Brain microvascular endothelial cell (primary cell): ENCODE measurements around the gene CXCL12.

Experiments
- DNase-seq: peaks from one replicate; pipeline ENCODE4 v3.0.0-alpha.2; 2020
- H3K27ac ChIP-seq: fragments of 250-450 bp; sonication (Bioruptor Pico); 2 replicates; pipeline ENCODE4 v1.5.1; 2020; ENCODE audit warnings: mild to moderate bottlenecking, moderate library complexity
- H3K27me3 ChIP-seq: fragments of 250-450 bp; sonication (Bioruptor Pico); replicated peaks from 2 replicates; pipeline ENCODE4 v1.5.1; 2020; ENCODE audit warnings: mild to moderate bottlenecking
- H3K36me3 ChIP-seq: fragments of 250-450 bp; sonication (Bioruptor Pico); replicated peaks from 2 replicates; pipeline ENCODE4 v1.5.1; 2020; ENCODE audit warnings: mild to moderate bottlenecking
- H3K4me3 ChIP-seq: 2 replicates; pipeline ENCODE4 v1.5.1; 2011; ENCODE audit warnings: low read depth, mild to moderate bottlenecking, control low read depth, low read length, moderate library complexity
- in situ Hi-C: cut with HindIII; loops from 2 replicates; pipeline ENCODE4 v1.10.0; 2017; ENCODE audit warnings: low sequenced_read_pairs, low pct_ligation_motif_present
- TF ChIP-seq, protein P1 (sequence below): IDR thresholded peaks from 2 replicates; pipeline ENCODE4 v1.5.1; 2011; ENCODE audit warnings: low read depth, mild to moderate bottlenecking, moderate library complexity, low read length, control low read depth, inconsistent platforms; ENCODE audit errors: missing control alignments

CXCL12 gene

DNA sequence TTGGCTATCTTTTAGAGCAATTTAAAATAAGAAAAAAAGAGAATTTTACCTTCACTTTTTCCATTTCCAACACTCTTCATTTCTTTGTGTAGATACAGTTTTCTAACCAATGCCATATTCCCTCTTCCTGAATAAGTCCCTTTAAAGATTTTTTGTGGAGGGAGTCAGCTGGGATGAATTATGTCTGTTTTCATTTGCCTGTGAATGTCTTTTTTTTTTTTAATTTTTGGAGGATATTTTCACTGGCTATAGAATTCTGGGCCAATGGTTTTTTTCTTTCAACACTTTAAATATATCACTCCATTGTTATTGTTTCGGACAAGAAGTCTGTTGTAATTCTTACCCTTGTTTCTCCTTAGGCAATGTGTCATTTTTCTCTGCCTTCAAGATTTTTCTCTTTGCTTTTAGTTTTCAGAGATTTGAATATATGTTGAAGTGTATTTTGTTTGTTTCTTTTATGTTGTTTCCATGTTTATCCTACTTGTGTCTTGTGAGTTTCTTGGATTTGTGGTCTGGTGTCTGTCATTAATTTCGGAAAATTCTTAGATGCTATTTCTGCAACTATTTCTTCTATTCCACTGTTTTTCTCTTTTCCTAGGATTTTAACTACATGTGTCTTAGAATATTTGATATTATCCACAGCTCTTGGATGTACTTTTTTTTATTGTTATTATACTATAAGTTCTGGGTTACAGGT lies 20.0 kb upstream of the CXCL12 start:
- Histone ChIP-seq H3K27ac (no peak overlapping the region), H3K36me3 (no peaks in the 10 kb centered on the region), H3K4me3 (no peak overlapping the region), H3K27me3 (no peaks in the 10 kb centered on the region)
- in situ Hi-C loops = no loop called here
- TF ChIP-seq, protein P1, sequence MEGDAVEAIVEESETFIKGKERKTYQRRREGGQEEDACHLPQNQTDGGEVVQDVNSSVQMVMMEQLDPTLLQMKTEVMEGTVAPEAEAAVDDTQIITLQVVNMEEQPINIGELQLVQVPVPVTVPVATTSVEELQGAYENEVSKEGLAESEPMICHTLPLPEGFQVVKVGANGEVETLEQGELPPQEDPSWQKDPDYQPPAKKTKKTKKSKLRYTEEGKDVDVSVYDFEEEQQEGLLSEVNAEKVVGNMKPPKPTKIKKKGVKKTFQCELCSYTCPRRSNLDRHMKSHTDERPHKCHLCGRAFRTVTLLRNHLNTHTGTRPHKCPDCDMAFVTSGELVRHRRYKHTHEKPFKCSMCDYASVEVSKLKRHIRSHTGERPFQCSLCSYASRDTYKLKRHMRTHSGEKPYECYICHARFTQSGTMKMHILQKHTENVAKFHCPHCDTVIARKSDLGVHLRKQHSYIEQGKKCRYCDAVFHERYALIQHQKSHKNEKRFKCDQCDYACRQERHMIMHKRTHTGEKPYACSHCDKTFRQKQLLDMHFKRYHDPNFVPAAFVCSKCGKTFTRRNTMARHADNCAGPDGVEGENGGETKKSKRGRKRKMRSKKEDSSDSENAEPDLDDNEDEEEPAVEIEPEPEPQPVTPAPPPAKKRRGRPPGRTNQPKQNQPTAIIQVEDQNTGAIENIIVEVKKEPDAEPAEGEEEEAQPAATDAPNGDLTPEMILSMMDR = no peak
- no peak for DNase-seq

- no peak for DNase-seq
- no peak overlapping the region for H3K27ac ChIP-seq
- TF ChIP-seq, protein P1 = no peak
- in situ Hi-C loops = no loop called here
- H3K4me3 ChIP-seq = no peak overlapping the region
- H3K36me3 ChIP-seq = no peaks in the 10 kb centered on the region
- H3K27me3 ChIP-seq = no peaks in the 10 kb centered on the region
Observed at GRCh38 chr10:44402465-44403195, 17.7 kb upstream of the CXCL12 start.

- H3K4me3 ChIP-seq = no peak overlapping the region
- no peaks in the 10 kb centered on the region for H3K27me3 ChIP-seq
- H3K36me3 ChIP-seq = no peaks in the 10 kb centered on the region
- H3K27ac ChIP-seq = no peak overlapping the region
- in situ Hi-C loops = no loop called here
- DNase-seq = no peak
- TF ChIP-seq, protein P1 = no peak
Observed at GRCh38 chr10:44400541-44400940, 15.6 kb upstream of the CXCL12 start.

- Histone ChIP-seq H3K4me3 (no peak overlapping the region), H3K36me3 (no peaks in the 10 kb centered on the region), H3K27ac (no peak overlapping the region), H3K27me3 (no peaks in the 10 kb centered on the region)
- in situ Hi-C loops = no loop called here
- TF ChIP-seq, protein P1 = no peak
- DNase-seq = no peak
Observed at GRCh38 chr10:44399659-44400451, 15.0 kb upstream of the CXCL12 start.

- Histone ChIP-seq H3K36me3 (no peaks in the 10 kb centered on the region), H3K27me3 (no peaks in the 10 kb centered on the region), H3K27ac (no peak overlapping the region), H3K4me3 (no peak overlapping the region)
- no peak for DNase-seq
- TF ChIP-seq, protein P1 = no peak
- in situ Hi-C loops = no loop called here
Observed at GRCh38 chr10:44398747-44399658, 14.1 kb upstream of the CXCL12 start.
